ENCODE results near the gene KRTAP1-3.
"Not testable (repeated sequence)": the region's sequence is repeated elsewhere in the genome, so short reads cannot be mapped to it uniquely, and the experiment has no call there.

Gene KRTAP1-3

DNA sequence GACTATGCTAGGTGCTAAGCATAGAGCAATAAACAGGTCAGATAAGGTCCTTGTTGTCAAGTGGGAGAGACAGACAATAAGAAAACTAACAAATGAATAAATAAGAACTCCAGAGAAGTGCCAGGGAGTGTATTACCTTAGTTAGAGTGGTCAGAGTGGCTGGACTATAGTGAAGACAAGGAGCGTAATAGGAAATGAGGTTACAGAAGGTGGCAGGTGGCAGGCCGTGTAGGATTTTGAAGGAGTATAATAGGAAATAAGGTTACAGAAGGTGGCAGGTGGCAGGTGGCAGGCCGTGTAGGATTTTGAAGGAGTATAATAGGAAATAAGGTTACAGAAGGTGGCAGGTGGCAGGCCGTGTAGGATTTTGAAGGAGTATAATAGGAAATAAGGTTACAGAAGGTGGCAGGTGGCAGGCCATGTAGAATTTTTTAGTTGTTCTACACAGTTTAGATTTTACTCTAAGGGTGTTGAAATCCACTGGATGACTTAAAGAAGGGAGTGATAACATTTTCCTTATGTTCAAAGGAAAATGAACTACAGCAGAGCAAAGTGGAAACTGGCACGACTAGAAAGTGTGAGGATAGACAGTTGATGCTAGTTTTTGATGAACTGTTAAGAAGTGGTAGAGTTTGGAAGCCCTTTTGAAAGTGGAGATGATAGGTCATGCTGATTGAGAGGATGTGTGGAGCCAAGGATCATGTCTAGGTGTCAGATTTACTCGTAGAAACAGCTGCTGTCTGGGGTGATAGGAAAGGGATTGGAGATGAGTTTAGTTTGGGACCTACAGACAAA is 22.2 kb downstream of the KRTAP1-3 start:
- no peak for DNase-seq (ENCODE audit: low read depth in 2 of 2, low spot score in 1 of 2)

GRCh38 chr17:41010441-41010840 is 24.2 kb downstream of the KRTAP1-3 start:
- no peak for DNase-seq (ENCODE audit: low read depth in 2 of 2, low spot score in 1 of 2)

- no peak for DNase-seq (ENCODE audit: low read depth in 2 of 2, low spot score in 1 of 2)
Measured at GRCh38 chr17:41009936-41010335, 24.7 kb downstream of the KRTAP1-3 start.

GRCh38 chr17:41009301-41009760 is 25.3 kb downstream of the KRTAP1-3 start:
- DNase-seq (ENCODE audit: low read depth in 2 of 2, low spot score in 1 of 2), result no peak

DNA sequence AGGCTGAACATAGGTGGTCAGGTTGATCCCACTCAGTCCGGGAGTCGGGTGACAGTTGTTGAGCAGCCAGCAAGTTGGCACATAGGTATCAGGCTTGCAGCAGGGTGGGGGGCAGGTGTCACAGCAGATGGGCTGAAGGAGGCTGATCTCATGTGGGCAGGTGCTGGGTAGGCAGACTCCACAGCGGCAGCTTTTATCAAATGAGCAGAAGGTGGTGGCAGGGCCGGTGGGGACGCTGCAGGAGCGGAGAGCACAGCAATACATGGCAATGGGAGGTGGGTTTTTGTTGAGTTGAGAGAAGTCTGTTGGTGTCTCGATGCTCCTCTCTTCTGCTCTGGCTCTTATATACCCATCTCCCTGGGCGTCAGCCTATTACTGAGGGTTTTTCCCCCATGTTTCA is 25.9 kb downstream of the KRTAP1-3 start, which contains the start of gene KRTAP3-1:
Gene KRTAP3-1, minus strand, starts transcription at position 318 of the 400 bp plus-strand sequence. Its CDS starts 54 bp downstream, at position 264.
- DNase-seq (ENCODE audit: low read depth in 2 of 2, low spot score in 1 of 2), result no peak

DNA sequence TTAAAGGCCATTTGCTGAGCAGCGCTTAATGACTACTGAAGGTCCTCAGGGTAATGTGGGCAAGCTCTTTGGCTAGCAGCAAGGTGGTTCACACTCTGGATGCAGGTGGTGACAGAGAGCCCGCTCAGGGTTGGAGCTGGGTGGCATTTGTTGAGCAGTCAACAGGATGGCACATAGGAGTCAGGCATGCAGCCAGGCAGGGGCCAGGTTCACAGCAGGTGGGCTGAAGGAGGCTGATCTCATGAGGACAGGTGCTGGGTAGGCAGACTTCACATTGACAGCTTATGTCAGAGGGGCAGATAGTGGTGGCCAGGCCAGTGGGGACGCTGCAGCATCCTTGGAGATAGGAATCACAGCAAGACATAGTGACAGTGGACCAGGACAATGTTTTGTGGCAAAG is 30.3 kb downstream of the KRTAP1-3 start:
- DNase-seq (ENCODE audit: low read depth in 2 of 2, low spot score in 1 of 2), result no peak

DNA sequence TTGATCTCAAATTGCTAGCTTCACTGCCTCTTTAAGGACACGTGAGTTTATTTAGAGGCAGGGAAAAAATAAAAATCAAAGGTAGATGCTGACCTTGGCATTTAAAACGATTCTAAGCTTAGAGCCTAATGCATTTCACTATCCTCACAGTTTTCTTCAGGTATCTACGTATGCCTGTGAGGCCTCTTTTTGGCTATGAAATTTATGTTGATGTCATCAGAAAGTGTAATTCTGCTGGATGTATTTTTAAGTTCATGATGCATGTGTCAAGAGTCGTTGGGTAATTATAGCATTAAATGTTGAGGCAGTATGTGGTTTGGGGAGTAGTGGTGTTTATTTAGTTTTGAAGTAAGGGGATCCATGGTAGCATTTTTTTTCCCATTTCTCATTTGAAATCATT is 30.7 kb downstream of the KRTAP1-3 start:
- DNase-seq (ENCODE audit: low read depth in 2 of 2, low spot score in 1 of 2), result no peak

DNA sequence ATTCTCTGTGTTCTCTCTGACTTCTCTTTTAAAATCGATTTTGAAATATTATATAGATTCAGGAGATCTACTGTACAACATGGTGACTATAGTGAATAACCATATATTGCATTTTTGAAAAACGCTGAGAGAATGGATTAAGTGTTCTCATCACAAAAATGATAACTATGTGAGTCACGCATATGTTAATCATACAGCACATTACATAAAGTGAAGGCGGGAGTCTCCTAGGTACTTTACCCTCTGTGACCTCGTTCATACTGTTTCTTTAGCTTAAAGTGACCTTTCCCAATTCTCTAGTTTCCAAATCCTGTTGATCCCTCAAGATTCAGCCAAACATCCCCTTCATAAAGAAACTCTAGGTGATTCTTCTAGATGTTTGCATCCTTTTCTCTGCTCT is 31.9 kb downstream of the KRTAP1-3 start:
- DNase-seq (ENCODE audit: low read depth in 2 of 2, low spot score in 1 of 2), result no peak

DNA sequence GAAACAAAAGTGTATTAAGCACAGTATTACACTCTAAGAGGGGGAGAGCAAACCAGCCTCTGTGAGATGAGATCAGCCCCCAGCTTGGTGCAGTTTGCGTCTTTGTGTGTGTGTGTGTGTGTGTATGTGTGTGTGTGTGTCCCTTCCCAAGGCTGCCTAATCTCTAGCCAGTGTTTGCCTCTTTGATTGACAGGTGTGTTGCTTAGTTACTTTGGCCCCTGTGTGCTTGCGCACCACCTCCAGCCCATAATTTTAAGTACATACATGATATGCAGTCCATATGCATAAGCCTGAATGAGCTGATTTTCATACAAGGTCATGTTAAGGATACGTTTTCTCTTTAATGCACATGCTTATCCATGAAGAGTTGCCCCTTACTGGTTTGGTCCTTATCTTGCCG is 32.9 kb downstream of the KRTAP1-3 start:
- no peak for DNase-seq (ENCODE audit: low read depth in 2 of 2, low spot score in 1 of 2)

- not testable (repeated sequence) for DNase-seq (ENCODE audit: low read depth in 2 of 2, low spot score in 1 of 2)
Measured at GRCh38 chr17:40999563-40999962, 35.1 kb downstream of the KRTAP1-3 start, which contains the start of gene KRTAP3-2. Gene KRTAP3-2, minus strand, starts transcription at chr17:40999906. Its CDS starts 53 bp downstream, at chr17:40999853.

DNA sequence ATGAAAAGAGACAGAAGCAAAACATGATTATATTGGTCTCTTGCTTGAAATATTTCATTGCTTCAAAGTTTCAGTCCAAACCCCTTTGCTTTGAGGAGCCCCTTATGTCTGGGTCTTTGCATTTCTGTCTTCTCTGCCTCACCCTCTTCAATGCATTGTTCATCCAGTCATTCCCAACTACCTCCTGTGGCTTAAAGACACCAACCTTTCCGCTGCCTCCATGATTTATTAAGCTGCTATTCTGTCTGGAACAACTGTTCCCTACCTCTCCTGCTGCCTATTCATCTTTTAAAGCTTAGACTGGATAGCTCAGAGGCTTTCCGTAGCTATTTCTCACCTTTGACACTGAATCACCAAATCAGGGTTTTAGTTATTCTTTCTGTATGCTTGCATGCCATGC is 37.3 kb downstream of the KRTAP1-3 start:
- no peak for DNase-seq (ENCODE audit: low read depth in 2 of 2, low spot score in 1 of 2)

DNA sequence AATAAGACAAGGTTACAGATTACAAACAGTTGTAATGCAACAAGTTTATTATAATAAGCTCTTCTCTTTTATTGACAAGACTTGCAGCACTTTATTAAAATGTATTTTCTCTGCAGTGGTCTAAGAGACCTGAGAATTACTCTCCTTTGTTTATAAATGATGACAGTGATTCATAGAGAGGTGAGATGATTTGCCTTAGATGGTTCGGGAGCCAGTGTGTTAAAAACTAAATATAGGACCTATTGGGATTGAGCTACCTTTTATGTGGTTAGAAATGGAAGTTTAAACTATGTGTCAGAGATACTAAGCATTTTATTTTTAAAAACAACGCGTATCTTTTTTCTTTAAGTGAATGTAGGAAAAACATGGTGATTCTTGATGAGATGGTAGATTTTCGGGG is 37.8 kb downstream of the KRTAP1-3 start:
- DNase-seq (ENCODE audit: low read depth in 2 of 2, low spot score in 1 of 2), result no peak

GRCh38 chr17:40995116-40995515 is 39.6 kb downstream of the KRTAP1-3 start:
- no peak for DNase-seq (ENCODE audit: low read depth in 2 of 2, low spot score in 1 of 2)

GRCh38 chr17:40993839-40994238 is 40.8 kb downstream of the KRTAP1-3 start, which contains the start of gene KRTAP3-3:
Gene KRTAP3-3, minus strand, starts transcription at chr17:40994164. Its CDS starts 67 bp downstream, at chr17:40994097.
- no peak for DNase-seq (ENCODE audit: low read depth in 2 of 2, low spot score in 1 of 2)

- no peak for DNase-seq (ENCODE audit: low read depth in 2 of 2, low spot score in 1 of 2)
Measured at GRCh38 chr17:40993084-40993483, 41.6 kb downstream of the KRTAP1-3 start.

DNA sequence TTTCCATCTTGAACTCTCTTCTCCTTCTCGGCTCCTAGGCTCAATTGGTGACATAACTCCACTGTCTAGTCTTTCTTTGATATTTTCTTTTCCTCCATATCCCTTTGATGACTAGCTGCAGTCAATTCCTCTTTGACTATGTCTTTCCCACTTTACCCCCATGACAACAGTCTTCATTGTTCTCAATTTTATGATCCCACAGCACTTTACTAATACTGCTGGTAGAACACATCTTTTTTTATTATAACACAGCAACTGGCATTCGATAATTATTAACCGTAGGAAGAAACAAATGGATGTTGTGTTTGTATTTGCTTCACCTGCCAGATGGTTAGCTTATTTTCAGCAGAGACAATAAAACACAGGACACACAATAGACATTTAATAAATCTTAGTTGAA is 42.0 kb downstream of the KRTAP1-3 start:
- DNase-seq (ENCODE audit: low read depth in 2 of 2, low spot score in 1 of 2), result no peak

DNA sequence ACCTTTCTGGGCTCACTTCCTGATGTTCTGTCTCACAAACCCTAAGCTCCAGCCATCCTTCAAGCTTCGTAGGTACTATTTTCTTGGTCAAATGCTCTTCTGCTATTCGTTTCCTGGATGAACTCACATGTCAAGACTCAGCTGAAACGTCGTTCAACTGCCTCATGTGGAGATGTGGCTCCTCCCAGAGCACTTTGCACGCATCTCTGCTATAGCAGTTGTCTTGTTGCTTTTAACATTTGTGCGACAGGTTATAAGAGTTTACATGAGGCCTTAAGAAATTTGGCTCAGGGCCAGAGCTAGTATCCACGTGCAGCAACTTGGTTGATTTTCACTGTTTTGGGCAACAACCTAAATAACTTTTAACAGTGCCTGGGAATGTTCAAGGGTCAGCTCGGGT is 47.8 kb downstream of the KRTAP1-3 start:
- DNase-seq (ENCODE audit: low read depth in 2 of 2, low spot score in 1 of 2), result no peak

GRCh38 chr17:40984226-40984625 is 50.4 kb downstream of the KRTAP1-3 start, which contains the start of gene KRT40:
Gene KRT40, minus strand, starts transcription at chr17:40984326. Its CDS starts 53 bp downstream, at chr17:40984273.
- DNase-seq (ENCODE audit: low read depth in 2 of 2, low spot score in 1 of 2), result no peak

Data from stimulated activated CD8-positive, alpha-beta memory T cell treated with anti-CD3 and anti-CD28 coated beads, Interleukin-4, amount 100 ng/mL, for 1 hour (primary cell).